Smooth muscle cell of the brain vasculature (primary cell): ENCODE measurements around the gene BNC2.
"Not testable (repeated sequence)": the region's sequence is repeated elsewhere in the genome, so short reads cannot be mapped to it uniquely, and the experiment has no call there.

ENCODE experiments used
- DNase-seq: peaks from one replicate; pipeline ENCODE4 v3.0.0-alpha.2; 2012; ENCODE audit warnings: low read depth, low spot score

Gene BNC2

GRCh38 chr9:16870596-16871335, at the start of gene BNC2:
BNC2 (minus strand) TSS chr9:16870670; CDS start chr9:16870648, 22 bp downstream.
- no peak for DNase-seq

- no peak for DNase-seq
Measured at GRCh38 chr9:16918920-16919319, 48.5 kb upstream of the BNC2 start.

GRCh38 chr9:16915126-16915831, 44.8 kb upstream of the BNC2 start:
- no peak for DNase-seq

- DNase-seq = no peak
Measured at GRCh38 chr9:16912197-16912596, 41.7 kb upstream of the BNC2 start.

- not testable (repeated sequence) for DNase-seq
Measured at GRCh38 chr9:16908206-16908605, 37.7 kb upstream of the BNC2 start.

- no peak for DNase-seq
Measured at GRCh38 chr9:16904655-16905054, 34.2 kb upstream of the BNC2 start.

- DNase-seq = no peak
Measured at GRCh38 chr9:16901590-16901989, 31.1 kb upstream of the BNC2 start.

- no peak for DNase-seq
Measured at GRCh38 chr9:16899606-16900005, 29.1 kb upstream of the BNC2 start.

- DNase-seq = no peak
Measured at GRCh38 chr9:16898464-16898863, 28.0 kb upstream of the BNC2 start.

GRCh38 chr9:16888594-16888993, 18.1 kb upstream of the BNC2 start:
- no peak for DNase-seq

GRCh38 chr9:16885931-16886330, 15.5 kb upstream of the BNC2 start:
- no peak for DNase-seq

GRCh38 chr9:16884952-16885513, 14.6 kb upstream of the BNC2 start:
- no peak for DNase-seq

- DNase-seq = no peak
Measured at GRCh38 chr9:16884373-16884772, 13.9 kb upstream of the BNC2 start.

- no peak for DNase-seq
Measured at GRCh38 chr9:16883586-16883985, 13.1 kb upstream of the BNC2 start.

GRCh38 chr9:16882440-16882839, 12.0 kb upstream of the BNC2 start:
- not testable (repeated sequence) for DNase-seq

GRCh38 chr9:16879416-16879815, 8.9 kb upstream of the BNC2 start:
- no peak for DNase-seq

GRCh38 chr9:16877256-16877655, 6.8 kb upstream of the BNC2 start:
- no peak for DNase-seq

- DNase-seq = no peak
Measured at GRCh38 chr9:16873126-16873802, 2.8 kb upstream of the BNC2 start.

- no peak for DNase-seq
Measured at GRCh38 chr9:16871336-16872151, 1.1 kb upstream of the BNC2 start.

GRCh38 chr9:16869882-16870595, 431 bp downstream of the BNC2 start:
- no peak for DNase-seq
